Fibroblast of mammary gland (primary cell): Measurements from ENCODE around the gene ZNF687.

Source experiments
- DNase-seq: peaks from one replicate; pipeline ENCODE4 v3.0.0-alpha.2; 2010; ENCODE audit warnings: low read depth
- H3K4me3 ChIP-seq: 2 replicates; pipeline ENCODE4 v1.5.1; 2011; ENCODE audit warnings: low read depth, mild to moderate bottlenecking, low read length, moderate library complexity; ENCODE audit not compliant: control insufficient read depth
- TF ChIP-seq, protein P1 (sequence below): conservative IDR thresholded peaks from 2 replicates; pipeline ENCODE4 v1.5.1; 2011; ENCODE audit warnings: low read depth, low read length, inconsistent platforms; ENCODE audit not compliant: control insufficient read depth, insufficient read depth

Gene ZNF687

DNA sequence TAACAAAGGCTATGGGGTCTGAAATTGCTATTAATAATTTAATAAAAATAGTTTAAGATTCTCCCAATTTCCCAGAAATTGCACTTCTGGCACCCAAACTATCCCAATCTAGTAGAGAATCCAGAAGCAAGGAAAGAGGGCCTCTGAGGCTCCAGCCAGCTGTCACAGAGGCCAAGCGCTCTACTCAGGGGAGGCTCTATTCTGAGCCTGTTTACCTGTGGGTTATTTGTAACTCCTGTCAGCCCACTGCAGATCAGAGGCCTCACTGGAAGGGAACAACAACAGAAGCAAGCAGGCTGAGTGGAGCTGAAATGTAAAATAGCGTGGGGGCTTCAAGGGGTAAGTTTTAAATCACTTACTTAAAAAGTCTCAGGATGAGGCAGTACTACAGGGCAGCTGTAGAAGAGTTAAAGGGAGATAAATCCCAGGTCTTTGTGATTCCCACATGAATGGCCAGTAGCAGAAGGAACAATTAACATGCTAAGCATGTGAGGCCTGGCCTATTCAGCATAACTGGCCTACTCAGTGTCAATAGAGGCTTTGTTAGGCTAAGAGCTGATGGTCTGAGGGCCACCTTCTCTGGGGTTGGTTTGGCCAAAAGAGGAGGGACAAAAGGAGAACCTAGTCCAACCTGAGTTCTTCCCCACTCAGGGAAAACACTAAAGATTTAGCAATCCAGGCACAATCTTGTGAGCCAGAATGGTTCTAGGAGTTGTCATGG lies 12.8 kb downstream of the ZNF687 start:
- TF ChIP-seq, protein P1, sequence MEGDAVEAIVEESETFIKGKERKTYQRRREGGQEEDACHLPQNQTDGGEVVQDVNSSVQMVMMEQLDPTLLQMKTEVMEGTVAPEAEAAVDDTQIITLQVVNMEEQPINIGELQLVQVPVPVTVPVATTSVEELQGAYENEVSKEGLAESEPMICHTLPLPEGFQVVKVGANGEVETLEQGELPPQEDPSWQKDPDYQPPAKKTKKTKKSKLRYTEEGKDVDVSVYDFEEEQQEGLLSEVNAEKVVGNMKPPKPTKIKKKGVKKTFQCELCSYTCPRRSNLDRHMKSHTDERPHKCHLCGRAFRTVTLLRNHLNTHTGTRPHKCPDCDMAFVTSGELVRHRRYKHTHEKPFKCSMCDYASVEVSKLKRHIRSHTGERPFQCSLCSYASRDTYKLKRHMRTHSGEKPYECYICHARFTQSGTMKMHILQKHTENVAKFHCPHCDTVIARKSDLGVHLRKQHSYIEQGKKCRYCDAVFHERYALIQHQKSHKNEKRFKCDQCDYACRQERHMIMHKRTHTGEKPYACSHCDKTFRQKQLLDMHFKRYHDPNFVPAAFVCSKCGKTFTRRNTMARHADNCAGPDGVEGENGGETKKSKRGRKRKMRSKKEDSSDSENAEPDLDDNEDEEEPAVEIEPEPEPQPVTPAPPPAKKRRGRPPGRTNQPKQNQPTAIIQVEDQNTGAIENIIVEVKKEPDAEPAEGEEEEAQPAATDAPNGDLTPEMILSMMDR = no peak
- no peak overlapping the region for H3K4me3 ChIP-seq
- DNase-seq = no peak

DNA sequence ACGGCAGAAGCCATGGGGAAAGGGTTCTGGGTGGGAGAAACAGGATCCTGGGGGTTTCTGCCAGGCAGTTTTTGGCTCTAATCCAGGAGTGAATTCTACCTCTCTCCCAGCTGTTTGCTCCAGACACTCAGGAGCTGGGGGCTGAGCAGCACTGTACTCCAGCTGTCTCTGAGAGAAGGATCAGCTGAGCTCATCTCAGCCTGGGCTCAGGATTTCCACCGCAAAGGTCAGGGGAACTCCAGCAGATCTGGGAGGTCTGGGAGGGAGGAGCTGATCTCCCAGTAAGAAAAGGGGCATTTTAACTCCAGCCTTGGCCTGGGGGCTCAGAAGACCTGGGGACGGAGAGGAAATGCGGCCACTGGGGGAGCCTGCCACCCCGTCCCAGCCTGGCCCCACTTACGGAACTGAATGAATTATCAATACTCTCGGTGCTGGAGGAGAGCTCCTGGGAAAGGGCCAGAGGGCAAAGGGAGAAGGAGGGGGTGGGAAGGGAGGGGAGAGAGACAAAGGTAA lies 27.8 kb downstream of the ZNF687 start:
- no peak overlapping the region for H3K4me3 ChIP-seq
- peak; percentile 69 for DNase-seq
- TF ChIP-seq, protein P1 = no peak

DNA sequence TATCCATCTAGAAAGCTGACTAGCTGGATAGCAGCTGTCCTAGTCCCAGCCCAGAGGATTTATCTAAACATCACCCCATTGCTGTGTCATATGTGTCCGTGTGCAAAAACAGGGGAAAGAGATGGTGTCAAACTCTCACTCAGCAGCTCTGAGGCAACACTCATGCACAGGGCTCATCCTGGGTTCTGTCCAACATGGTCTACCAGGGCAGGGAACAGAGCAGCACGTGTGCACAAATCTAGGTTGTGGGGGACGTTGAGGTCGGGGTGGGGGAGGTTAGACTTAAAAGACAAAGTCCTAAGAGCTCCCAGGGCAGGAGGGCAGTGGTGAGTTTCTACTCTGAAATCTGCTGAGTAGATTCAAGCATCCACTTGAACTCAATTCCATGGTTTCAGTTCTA lies 28.9 kb downstream of the ZNF687 start:
- TF ChIP-seq, protein P1 = no peak
- peak; percentile 48 for DNase-seq
- H3K4me3 ChIP-seq = no peak overlapping the region

DNA sequence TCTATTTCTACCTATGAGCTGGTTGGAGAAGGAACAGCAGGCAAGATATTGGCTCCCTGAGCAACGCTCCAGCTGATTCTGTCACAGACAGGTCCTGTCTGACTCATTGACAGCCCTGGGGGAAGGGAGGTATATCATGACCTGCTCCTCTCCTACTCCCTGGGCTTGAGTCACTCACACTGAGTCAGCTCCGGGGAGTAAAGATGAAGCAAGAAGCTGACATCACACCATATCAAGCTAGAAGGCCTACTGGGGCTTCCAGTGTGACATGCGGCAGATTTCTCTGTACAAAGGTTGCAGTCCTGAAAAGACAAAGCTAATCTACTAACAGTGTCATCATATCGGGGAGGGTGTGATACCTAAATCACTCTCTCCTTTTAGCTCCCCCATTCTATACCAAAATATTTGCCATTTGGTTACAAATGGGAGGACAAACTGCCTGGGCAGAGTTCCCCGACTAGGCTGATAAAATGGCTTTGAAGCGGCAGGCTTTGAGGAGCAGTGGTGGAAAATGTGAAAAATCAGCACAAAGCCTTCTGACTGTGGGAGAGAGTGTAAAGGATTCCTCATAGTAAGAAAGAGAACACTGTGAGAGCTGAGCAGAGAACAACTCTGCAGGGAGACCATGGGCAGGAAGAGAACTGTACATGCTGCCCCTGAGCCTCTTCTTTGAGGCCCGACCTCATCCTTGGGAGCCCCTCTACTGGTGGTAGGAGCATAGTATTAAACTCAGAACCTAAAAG lies 29.7 kb downstream of the ZNF687 start:
- peak; percentile 100 for DNase-seq
- TF ChIP-seq, protein P1 = no peak
- H3K4me3 ChIP-seq = no peak overlapping the region

DNA sequence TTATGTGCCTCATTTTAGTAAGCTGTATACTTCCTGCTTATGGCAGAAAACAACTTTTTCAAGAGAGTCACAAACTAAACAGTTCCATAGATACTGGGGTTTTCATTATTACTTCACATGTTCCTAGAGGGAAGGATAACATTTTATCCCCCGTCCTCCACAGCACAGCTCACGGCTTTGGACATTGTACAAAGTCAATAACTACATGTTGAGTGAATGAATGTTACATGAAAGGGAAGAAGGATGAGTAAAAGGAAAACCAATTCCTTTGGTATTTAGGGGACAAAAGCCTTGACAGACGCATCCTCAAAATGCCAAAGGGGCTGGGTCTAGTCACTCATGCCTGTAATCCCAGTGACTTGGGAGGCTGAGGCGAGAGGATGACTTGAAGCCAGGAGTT lies 30.3 kb downstream of the ZNF687 start:
- no peak overlapping the region for H3K4me3 ChIP-seq
- peak; percentile 74 for DNase-seq
- TF ChIP-seq, protein P1 = no peak

DNA sequence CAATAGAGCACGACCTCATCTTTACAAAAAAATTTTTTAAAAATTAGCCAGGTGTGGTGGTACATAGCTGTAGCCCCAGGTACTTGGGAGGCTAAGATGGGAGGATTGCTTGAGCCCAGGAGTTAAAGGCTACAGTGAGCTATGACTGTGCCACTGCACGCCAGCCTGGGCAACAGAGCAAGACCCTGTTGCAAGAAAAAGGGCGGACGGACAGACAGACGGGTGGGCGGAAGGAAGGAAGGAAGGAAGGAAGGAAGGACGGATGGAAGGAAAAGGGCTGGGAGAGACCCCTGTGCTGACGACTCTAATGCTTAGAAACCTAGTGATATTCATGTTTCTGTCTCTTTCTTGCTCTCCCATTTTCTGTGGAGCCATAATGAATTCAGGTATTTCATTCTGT lies 30.7 kb downstream of the ZNF687 start:
- TF ChIP-seq, protein P1 = no peak
- no peak overlapping the region for H3K4me3 ChIP-seq
- DNase-seq = no peak
